Stimulated activated CD8-positive, alpha-beta memory T cell treated with anti-CD3 and anti-CD28 coated beads, Interleukin-12 subunit alpha, Interleukin-12 subunit beta, amount 100 ng/mL, for 4 hours (primary cell): ENCODE data around the gene GARIN3.

ENCODE experiments used
- DNase-seq: peaks from one replicate; pipeline ENCODE4 v3.0.0-alpha.2; 2020; ENCODE audit warnings: low read depth

Gene GARIN3

DNA sequence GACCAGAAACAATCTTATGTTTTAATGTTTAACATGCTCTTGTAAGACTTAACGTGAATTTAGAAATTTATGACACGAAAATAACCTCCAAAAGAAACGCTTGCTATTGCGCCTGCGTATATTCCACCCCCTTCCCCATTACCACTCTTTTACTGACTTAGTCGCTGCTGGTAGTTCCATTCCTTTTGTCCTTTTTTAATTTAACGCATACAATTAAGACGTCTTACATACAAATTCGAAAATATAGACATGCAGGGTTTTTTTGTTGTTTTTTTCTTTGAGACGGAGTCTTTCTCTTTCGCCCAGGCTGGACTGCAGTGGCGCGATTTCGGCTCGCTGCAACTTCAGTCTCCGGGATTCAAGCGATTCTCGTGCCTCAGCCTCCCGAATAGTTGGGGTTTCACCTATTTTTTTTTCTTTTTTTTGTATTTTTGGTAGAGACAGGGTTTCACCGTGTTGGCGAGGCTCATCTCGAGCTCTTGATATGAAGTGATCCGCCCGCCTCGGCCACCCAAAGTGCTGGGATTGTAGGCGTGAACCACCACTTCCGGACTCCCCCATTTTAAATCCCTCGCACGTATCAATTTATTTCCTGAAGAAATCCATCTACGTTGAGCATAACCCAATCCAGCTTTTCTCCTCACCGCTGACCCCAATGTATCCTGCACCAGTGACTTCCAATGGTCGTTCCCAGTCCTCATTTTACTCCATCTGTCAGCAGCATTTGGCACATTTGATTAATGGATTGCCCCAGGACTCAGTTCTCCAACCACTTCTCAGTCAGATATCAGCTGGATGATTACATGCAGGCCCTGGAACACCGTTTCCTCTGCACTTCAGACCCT is 22.7 kb downstream of the GARIN3 start:
- peak; percentile 19 for DNase-seq

DNA sequence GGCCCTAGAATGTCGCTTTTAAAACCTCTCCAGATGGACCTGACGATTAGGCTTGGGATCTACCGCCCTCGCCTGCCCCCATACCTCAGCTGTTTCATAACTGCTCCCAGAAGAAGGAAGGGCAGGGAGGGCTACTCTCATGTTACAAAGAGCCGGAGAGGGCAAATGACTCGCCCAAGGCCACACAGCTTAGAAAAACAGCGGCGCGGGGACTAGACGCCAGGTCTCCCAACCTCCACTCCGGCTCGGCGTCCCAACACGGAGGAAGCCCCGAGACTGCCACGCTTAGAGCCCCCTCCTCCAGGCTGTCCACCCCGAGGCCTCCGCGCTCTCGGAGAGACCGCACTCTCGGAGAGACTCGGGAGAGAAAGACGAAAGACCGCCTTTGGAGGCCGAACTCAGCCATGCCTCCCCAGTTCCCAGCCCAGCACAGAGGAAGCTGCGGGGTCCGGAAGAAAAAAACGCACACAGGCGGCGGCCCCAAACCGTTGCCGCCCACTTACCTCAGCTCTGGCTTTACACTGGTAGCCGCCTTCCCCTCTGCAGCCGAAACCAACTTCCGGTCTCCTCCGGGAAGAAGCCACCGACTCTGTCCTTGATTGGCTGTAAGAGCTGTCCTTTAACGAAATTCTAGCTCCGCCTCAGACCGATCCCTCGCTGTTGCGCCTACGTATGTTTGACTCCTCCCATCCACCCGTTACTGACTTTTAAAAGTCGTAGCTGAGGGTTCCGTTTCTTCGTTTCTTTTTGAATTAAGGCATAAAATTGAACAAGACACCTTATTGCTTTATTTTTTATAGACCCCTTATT is 23.5 kb downstream of the GARIN3 start, which contains the start of gene MED7:
MED7 (minus strand) TSS at position 549 of the 810 bp plus-strand sequence. CDS start 3,434 bp downstream, outside the sequence.
- peak; percentile 78 for DNase-seq

DNA sequence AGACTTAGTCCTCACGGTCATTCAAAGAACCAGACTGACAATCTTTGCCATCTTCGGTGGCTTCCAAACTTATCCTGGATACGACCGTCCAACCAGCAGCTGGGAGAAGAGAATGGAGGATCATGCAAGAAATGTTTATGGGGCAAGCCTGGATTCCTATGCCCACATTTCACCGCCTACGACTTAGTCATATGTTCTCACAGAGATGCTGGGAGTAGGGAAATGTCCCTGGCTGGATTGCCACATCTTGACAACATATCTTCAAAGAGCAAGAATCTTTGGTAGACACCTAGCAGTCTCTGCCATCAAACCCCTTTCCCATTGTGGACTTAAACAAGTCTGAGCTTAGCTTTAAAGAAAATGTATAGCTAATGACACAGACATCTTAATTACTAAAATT is 28.4 kb downstream of the GARIN3 start:
- no peak for DNase-seq

DNA sequence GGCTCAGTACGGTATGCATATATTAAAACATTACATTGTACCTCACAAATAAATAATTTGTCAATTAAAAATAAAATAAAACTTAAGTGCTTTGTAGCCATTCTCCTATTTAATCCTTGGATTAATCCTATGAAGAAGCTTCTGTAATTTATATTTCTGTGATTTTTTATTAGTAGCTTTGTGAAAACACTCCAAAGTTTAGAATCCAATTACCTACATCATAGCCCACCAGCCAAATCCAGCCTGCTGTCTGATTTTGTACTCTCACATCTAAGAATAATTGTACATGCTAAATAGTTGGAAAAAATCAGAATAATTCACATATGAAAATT is 33.8 kb downstream of the GARIN3 start:
- DNase-seq: no peak

DNA sequence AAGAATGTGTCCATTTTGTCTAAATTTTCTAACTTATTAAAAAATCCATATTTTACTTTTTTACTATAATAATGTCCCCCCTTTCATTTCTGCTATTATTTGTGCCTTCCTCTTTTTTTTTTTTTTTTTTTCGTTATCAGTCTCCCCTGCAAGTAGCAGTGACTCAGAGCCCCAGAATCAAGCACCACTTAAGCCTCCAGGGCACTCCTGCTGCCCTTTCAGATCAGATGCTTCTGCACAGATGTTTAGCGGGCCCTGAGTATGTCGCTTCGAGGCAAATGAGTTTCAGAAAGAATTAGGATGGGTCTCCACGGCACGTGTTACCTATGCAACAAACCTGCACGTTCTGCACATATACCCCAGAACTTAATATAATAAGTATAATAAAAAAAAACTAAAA is 35.1 kb downstream of the GARIN3 start:
- no peak for DNase-seq

DNA sequence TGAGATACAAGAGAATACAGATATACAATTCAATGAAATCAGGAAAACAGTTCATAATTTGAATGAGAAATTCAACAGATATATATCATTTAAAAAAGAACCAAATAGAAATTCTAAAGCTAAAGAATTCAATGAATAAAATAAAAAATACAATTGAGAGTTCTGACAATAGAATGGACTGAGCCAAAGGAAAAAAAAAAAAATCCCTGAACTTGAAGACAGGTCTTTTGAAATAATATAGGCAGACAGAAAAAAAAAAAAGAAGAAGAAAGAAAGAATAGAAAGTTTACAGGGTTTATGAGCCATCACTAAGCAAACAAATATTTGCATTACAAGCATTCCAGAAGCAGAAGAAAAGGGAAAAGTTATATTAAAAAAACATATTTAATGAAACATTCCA is 44.4 kb downstream of the GARIN3 start:
- no peak for DNase-seq

DNA sequence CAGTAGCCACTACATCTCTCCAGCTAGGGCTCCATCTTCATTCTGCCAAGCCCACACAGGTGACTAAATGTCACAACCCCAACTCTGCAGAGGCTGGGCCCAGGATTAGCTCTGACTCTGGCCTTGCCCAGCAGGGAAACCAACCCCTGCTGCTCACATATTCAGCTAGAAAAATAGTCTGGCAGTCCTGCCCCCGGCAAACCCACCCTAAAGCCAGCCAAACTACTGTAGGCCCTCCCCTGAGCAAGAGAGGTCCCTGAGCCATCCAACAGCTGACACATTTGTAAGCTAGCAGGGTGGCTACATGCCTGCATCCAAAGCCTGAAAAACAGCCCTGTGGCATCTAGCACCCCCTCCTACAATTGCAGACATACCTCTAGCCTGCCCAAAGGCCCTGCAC is 46.0 kb downstream of the GARIN3 start:
- DNase-seq: no peak

DNA sequence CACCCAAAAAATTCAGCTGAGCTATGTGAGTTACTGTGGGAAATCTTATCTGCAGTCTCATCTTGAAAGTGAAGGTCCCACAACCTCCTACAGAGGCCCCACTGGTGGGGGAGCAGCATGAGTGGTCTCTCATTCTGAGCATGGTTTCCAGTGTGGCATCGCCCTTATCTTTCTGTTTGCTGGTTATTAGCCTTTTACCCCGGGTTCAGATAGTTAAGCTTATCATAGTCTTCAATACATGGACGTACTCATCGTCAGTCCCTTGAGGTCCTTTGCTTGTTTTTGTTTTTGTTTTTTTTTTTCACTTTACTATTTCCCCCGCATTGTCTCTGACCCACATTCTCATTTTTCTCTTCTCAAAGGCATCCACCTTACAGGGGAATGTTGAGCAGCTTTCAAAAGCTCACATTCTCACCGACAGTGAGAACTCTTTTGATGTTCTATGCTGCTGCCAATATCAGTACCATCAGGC is 49.5 kb downstream of the GARIN3 start:
- no peak for DNase-seq

DNA sequence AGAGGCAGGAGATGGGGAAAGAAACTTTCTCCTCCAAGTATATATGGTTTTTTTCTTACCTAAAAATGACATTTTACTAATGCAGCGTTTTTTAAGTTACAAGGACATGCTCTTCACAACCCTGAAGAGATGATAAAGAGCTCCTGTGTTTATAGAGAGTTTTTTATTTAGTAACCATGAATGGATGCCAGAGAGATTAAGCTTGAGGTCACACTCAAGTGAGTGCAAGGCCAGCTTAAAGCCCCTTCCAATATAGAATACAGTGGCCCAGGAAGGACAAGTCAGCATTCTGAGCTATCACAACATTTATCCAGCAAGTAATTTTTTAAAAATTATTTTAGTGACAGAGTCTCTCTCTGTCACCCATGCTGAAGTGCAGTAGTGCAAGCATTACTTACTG is 50.6 kb downstream of the GARIN3 start:
- DNase-seq: no peak

DNA sequence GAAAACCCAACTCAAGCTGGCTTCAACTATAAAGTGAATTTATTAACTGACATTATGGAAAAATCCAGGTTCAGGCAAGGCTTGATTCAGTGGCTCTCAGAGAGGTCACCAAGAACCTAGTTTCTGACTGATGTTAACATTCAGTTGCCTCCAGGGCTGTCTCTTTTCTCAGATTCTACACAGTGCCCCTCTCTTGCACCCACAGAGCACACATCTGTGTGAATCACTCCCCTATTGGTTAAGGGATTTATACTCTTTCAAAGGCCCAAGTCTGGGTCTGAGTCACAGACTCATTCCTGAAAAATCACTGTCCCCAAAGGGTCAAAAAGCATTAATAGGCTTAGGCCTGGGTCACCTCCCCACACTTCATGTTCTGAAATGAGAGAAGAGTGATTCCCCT is 51.1 kb downstream of the GARIN3 start:
- DNase-seq: no peak

DNA sequence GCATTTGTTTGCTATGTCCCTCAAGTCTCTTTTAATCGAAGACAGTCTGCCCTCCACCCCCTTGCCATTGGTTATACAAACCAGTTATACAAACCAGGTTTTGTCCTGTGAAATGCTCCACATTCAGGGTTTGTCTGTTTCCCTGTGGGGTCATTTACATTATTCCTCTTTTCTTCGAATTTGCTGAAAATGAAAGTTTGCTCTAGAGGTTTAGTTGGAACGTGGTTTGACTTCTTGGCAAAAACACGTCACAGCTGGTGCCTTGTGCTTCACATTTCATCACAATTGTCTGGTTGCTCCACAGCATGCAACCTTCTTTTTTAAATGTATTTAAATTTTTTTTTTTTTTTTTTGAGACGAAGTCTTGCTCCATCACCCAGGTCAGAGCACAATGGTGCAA is 53.1 kb downstream of the GARIN3 start:
- DNase-seq: no peak
